ENCODE results near the gene UTS2R. TPM values are rescaled to one million over a fixed set of nuclear protein-coding genes. Genes with fewer than 3 reads are reported as not detected.

Gene UTS2R
- total RNA-seq = not detected in 2 replicates

DNA sequence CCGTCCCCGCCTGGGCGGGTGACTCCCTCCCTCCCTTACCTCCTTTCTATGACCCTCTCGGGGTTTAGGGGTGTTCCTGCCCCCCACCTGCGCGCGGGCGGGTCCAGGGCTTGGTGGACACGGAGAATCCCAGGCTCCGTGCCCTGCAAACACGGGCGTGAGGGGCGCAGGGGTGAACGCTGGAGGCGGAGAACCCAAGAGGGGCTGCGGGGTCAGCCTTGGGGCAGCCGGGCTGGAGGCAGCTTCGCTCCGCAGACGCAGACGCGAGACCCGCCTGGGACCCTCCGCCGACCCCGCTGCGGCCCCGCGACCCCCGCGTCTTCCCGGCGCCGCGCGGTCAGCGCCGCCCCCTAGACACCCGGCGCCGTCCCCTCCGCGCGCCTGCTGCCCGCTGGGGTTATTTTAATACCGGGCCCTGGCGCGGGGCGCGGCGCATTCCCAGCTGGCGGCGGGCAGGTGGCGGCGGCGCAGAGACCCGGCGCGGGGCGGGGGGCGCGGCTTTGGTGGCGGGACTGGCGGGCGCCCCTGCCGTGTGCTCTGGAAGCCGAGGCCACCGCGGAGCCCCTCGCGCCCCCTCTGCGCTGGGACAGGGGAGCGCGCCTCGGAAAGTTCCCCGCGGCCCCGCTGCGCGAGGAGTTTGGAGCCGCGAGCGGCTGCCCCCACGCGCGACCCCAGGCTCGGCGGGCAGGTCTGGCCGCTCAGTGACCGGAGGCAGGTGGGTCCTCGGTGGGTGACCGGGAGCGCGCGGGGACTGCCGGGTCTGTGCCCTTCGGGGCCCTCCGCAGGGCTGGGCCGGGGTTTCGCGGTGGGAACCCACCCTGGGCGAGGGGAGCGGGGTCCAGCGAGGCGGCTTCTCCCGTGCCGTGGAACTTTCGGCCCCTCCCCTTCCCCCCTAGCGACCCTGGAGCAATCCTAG, at the start of gene UTS2R:
TSS of gene UTS2R (plus strand) at position 433 of the 916 bp plus-strand sequence. CDS start 2,560 bp downstream, outside the sequence.

DNA sequence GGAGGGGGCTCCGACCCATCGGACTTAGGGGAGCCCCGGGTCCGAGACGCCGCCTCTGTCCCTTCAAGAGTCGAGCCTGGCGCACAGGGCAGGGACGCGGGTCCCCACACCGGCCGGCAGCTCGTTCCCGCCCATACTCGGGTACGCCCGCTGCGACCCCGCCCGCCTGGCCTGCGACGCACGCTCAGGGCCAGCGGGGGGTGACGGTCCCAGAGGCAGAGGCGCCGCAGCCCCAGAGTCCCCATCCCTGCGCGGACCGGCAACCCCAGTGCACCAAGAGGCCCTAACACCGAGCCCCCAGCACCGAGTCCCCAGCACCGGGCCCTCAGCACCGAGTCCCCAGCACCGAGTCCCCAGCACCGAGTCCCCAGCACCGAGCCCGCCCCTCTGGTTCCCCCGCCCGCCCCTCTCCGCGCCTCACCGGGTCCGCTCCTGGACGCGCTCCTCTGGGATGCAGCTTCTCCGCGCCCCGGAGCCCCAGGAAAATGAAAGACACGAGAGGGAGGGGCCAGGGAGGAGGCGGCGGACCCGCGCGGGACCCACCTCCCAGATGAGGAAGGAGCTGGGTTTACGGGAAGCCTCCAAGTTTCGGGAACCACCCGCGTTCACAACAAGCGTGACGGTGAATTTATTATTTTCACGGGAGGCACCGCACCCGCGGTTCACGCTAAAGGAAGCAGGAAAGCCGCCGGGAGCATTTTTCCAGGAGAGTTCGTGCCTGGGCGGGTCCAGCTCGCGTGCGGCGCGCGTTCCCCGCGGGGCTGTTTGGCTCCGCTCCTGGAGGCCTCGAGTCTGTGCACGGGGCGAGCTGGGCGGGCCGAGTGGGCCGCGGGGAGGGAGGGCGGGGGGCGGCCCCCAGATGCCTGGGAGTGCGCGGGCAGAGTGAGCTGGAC, 38.0 kb upstream of the UTS2R start, which contains the start of gene SECTM1:
TSS of gene SECTM1 (minus strand) at position 488 of the 893 bp plus-strand sequence. CDS start 6,526 bp downstream, outside the sequence.

DNA sequence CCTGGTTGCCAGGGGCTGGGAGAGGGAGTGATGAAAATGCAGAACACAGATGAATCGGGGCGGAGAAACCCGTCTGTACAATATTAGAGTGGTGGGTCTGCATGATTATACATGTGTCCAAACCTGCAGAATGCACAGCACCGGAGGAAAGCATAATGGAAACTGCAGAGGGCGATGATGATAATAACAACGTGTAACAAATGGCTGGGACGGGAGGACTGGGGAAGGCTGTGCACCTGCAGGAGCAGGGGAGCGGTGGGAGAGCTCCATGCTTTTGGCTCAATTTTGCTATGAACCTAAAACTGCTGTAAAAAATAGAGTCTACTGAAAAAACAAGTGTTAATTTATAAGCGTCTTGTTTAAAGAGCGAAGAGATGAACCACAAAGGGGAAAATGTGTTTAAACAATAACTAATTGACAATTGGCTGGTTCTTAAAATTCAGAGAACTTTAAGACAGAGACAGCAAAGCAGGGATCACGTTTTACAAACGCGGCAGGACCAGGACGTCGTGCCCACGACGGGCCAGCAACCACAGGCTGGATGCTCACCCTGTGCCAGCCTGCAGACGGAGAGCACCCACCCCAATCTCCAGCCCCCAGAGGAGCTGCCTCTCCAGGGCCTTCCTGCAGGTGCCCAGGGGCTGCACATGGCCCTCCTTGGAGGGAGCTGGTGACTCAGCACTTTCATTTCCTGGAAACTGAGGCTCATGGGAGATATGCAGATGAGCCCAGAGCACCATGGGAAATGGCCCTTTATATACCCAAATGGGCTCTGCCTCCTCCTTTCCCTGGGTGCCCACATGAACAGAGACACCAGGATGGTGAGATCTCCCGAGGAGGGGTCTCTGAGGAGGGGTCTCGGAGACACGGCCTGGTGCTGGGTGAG, 12.9 kb upstream of the UTS2R start, which contains the start of gene TEX19:
TSS of gene TEX19 (plus strand) at position 783 of the 886 bp plus-strand sequence. CDS start 2,904 bp downstream, outside the sequence.

DNA sequence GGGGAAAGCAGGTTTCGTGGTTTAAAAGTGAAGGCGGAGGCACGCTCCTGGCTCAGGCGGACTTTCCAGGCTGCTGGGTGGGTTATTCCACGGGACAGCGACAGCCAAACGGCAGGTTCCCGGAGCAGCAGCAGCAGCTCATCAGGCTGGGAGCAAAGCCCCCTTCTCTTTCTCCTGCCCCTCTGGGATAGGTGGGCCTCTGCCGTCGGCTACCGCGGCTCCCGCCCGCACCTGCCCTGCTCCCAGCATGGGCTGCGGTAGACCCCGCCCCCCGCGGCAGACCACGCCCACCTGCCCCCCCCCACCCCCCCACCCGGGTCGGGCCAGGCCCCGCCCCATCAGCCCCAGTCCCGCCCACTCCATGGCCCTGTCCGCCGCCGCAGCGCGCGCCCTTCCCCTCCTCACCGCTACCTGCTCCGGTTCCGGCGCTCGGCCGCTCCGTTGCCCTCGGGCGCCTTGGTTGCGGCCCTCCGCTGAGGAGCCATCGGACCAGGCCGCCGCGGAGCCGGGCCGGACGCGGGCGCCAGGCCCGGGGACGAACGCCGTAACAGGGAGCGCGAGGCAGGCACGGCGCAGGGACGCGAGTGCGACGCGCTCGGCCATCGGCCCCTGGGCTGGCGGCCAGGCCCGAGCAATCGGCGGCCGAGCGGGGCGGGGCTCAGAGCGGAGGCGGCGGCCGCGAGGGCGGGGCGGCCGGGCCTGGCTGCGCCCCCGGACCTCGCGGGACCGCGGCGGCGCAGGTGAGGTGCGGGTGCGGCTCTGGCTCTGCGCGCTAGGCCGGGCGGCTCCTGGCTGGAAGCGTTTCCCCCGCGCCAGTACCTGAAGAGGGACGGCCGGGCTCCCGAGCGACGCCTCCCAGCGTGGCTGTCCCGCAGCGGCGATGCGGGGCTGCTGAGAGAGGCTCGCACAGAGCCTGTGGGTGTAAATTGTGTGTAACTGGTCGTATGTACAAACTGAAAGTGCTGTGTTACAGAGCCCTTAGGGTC, 46.7 kb downstream of the UTS2R start, which contains the start of the genes HEXD and OGFOD3:
TSS of gene HEXD (plus strand) at position 347 of the 986 bp plus-strand sequence. CDS start 1,453 bp downstream, outside the sequence.
TSS of gene OGFOD3 (minus strand) at position 586 of the 986 bp plus-strand sequence. CDS start at position 485, 101 bp downstream.

Small RNAs within 50 kb of the gene (small RNA-seq; reads per million reads assigned to genes)
- not detected for gene RF00019

Other genes with a start within 250 kb of the UTS2R start
- gene CCDC57, start 158.9 kb upstream of the UTS2R start, total RNA-seq = 12.1 and 14.3 TPM in 2 replicates
- 121 and 194 TPM in 2 replicates for gene SLC16A3, start 142.7 kb upstream of the UTS2R start, total RNA-seq
- 81.9 and 85.3 TPM in 2 replicates for gene CSNK1D, start 98.1 kb upstream of the UTS2R start, total RNA-seq
- gene CD7, start 54.2 kb upstream of the UTS2R start, total RNA-seq = not detected in 2 replicates
- 0.48 and 0.98 TPM in 2 replicates for gene SECTM1, start 38.0 kb upstream of the UTS2R start, total RNA-seq
- gene TEX19, start 12.5 kb upstream of the UTS2R start, total RNA-seq = under 0.01 TPM in 1 of 2 replicates, not detected in the other
- gene HEXD, start 46.6 kb downstream of the UTS2R start, total RNA-seq = 11.5 and 17.6 TPM in 2 replicates
- 26.3 and 30.4 TPM in 2 replicates for gene OGFOD3, start 46.8 kb downstream of the UTS2R start, total RNA-seq
- 44.9 and 58.5 TPM in 2 replicates for gene CYBC1, start 79.0 kb downstream of the UTS2R start, total RNA-seq
- gene NARF, start 87.0 kb downstream of the UTS2R start, total RNA-seq = 91.8 and 116 TPM in 2 replicates
- gene FOXK2, start 148.0 kb downstream of the UTS2R start, total RNA-seq = 44.3 and 50.3 TPM in 2 replicates

Measured in vein endothelial cell (primary cell).